Measurements from ENCODE around the gene SPRY4.
"Not testable (repeated sequence)": the region's sequence is repeated elsewhere in the genome, so short reads cannot be mapped to it uniquely, and the experiment has no call there.

DNA sequence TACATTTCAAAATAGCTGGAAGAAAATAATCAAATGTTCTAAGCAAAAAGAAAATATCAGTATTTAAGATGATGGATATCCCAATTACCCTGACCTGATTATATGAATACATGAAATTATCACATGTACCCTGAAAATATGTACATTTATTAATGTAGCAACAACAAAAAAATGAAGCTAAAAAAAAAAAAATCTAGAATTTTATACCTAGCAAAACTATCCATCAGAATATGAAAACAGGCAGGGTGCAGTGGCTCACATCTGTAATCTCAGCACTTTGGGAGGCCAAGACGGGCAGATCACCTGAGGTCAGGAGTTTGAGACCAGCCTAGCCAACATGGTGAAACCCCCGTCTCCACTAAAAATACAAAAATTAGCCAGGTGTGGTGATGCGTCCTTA, 20.1 kb upstream of the SPRY4 start:
- TF ChIP-seq, protein P1, sequence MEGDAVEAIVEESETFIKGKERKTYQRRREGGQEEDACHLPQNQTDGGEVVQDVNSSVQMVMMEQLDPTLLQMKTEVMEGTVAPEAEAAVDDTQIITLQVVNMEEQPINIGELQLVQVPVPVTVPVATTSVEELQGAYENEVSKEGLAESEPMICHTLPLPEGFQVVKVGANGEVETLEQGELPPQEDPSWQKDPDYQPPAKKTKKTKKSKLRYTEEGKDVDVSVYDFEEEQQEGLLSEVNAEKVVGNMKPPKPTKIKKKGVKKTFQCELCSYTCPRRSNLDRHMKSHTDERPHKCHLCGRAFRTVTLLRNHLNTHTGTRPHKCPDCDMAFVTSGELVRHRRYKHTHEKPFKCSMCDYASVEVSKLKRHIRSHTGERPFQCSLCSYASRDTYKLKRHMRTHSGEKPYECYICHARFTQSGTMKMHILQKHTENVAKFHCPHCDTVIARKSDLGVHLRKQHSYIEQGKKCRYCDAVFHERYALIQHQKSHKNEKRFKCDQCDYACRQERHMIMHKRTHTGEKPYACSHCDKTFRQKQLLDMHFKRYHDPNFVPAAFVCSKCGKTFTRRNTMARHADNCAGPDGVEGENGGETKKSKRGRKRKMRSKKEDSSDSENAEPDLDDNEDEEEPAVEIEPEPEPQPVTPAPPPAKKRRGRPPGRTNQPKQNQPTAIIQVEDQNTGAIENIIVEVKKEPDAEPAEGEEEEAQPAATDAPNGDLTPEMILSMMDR (IDR thresholded peaks at IDR 0.05) = not testable (repeated sequence)
- TF ChIP-seq, protein P2, sequence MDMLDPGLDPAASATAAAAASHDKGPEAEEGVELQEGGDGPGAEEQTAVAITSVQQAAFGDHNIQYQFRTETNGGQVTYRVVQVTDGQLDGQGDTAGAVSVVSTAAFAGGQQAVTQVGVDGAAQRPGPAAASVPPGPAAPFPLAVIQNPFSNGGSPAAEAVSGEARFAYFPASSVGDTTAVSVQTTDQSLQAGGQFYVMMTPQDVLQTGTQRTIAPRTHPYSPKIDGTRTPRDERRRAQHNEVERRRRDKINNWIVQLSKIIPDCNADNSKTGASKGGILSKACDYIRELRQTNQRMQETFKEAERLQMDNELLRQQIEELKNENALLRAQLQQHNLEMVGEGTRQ (IDR thresholded peaks at IDR 0.05) = not testable (repeated sequence)
- not testable (repeated sequence) for TF ChIP-seq EP300 (IDR thresholded peaks at IDR 0.05); RFX5 (IDR thresholded peaks at IDR 0.05); RNF2 (IDR thresholded peaks at IDR 0.05; ENCODE audit: borderline replicate concordance, low read depth); FOSL2 (IDR thresholded peaks at IDR 0.05); FOSL2 (CRISPR knock-in tag; IDR thresholded peaks at IDR 0.05); CEBPB (IDR thresholded peaks at IDR 0.05)
- TF ChIP-seq, protein P3, sequence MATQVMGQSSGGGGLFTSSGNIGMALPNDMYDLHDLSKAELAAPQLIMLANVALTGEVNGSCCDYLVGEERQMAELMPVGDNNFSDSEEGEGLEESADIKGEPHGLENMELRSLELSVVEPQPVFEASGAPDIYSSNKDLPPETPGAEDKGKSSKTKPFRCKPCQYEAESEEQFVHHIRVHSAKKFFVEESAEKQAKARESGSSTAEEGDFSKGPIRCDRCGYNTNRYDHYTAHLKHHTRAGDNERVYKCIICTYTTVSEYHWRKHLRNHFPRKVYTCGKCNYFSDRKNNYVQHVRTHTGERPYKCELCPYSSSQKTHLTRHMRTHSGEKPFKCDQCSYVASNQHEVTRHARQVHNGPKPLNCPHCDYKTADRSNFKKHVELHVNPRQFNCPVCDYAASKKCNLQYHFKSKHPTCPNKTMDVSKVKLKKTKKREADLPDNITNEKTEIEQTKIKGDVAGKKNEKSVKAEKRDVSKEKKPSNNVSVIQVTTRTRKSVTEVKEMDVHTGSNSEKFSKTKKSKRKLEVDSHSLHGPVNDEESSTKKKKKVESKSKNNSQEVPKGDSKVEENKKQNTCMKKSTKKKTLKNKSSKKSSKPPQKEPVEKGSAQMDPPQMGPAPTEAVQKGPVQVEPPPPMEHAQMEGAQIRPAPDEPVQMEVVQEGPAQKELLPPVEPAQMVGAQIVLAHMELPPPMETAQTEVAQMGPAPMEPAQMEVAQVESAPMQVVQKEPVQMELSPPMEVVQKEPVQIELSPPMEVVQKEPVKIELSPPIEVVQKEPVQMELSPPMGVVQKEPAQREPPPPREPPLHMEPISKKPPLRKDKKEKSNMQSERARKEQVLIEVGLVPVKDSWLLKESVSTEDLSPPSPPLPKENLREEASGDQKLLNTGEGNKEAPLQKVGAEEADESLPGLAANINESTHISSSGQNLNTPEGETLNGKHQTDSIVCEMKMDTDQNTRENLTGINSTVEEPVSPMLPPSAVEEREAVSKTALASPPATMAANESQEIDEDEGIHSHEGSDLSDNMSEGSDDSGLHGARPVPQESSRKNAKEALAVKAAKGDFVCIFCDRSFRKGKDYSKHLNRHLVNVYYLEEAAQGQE (IDR thresholded peaks at IDR 0.05) = not testable (repeated sequence)

Data from A549 (cell line).